DMS 273 treated with DMSO at 0.1 percent for 48 hours (cell line): Measurements from ENCODE around the gene ATG16L1.
A peak's percentile ranks its signal among the peaks of the same experiment; 100 is the strongest.

Experiments used
- DNase-seq: peaks from one replicate; lab custom pipeline; 2025; lab: John Stamatoyannopoulos, UW

Gene ATG16L1

GRCh38 chr2:233295891-233296290 lies 44.4 kb downstream of the ATG16L1 start:
- DNase-seq: no peak

GRCh38 chr2:233297076-233297475 lies 45.6 kb downstream of the ATG16L1 start:
- no peak for DNase-seq

- DNase-seq: no peak
These were observed 48.9 kb downstream of the ATG16L1 start for GRCh38 chr2:233300401-233300800.

- no peak for DNase-seq
These were observed 49.8 kb downstream of the ATG16L1 start for GRCh38 chr2:233301248-233301647.

DNA sequence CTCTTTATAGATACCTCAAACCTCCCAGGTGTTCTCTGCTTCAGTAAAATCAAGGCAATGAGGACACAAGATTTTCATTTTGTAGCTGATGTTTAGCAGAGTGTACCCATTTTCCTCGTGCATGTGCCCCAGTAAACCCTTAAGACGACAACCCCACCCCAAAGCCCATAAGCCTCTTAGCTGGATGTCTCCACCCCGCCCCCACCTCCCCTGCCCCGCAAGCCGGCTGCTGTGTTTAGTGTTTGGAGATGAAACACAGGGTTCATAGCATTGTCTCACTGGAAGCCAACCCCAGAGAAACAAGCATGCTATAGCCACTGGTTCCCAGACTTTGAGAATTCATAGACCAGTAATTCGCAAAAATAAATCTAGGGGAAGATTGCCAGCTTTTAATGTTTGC lies 50.3 kb downstream of the ATG16L1 start:
- no peak for DNase-seq

DNA sequence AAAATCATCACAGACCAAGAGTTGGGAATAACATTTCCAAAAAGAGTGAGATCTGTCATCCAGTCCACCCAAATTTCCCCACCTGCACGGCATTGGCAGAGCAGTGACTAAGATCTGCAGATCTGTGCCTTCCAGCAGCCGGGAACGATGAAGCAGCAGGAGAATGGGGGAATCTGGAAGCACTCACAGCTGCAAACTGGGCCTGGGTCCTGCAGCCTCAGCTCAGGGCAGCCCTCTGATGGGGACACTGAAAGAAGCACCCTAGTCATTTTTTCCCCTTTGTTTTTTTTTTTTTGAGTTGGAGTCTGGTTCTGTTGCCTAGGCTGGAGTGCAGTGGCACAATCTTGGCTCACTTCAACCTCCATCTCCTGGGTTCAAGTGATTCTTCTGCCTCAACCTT lies 51.8 kb downstream of the ATG16L1 start:
- no peak for DNase-seq

- no peak for DNase-seq
These were observed 56.1 kb downstream of the ATG16L1 start, which contains the start of gene SAG for GRCh38 chr2:233307565-233307964. TSS of gene SAG (plus strand) at chr2:233307816. CDS start at chr2:233309190, 1,374 bp downstream.

DNA sequence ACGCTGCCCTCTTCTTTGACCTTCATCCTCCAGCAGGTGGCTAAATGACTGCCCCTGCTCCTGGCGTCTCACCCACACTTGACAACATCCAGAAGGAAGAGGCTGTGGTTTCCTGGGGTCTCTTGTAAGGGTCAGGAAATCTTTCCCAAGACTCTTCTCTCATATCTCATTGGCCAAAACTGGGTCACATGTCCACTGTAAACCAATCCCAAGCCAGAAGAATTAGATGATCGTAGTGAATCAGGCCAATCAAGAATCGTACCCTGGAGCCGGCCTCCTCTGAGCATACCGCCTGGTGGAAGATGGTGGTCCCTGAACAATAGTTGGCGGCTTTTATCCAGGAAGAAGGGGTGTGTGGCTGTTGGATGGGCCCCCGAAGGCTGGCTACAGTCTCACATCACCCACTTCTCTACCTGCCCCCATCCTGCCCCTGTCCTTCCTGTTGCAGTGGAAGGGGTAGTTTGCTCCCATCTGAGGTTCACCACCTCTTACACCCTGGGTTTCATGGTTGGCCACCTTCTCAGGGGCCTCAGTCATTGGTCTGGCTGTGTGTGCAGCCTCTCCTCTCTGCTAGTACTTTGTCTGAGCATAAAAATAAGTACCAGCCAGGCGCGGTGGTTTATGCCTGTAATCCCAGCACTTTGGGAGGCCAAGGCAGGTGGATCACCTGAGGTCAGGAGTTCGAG lies 59.9 kb downstream of the ATG16L1 start:
- DNase-seq: no peak

DNA sequence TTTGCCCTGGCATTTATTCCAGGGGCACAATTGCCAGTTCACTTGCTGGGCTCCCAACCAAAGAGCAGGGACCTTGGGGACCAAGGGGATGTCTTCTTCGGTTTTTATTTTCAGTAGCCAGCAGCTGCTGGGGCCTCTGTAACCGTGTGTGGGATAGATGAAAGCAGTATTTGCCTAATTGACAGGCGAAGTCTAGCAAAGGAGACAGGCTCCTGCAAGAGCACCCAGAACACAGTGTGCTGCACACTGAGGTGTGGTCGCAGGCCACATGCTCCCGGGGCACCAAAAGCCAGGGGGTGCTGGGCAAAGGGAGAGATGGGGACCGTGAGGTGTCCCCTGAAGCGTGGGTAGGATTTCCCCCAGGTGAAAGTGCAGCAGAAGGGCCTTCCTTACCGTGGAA lies 61.4 kb downstream of the ATG16L1 start:
- DNase-seq: no peak

DNA sequence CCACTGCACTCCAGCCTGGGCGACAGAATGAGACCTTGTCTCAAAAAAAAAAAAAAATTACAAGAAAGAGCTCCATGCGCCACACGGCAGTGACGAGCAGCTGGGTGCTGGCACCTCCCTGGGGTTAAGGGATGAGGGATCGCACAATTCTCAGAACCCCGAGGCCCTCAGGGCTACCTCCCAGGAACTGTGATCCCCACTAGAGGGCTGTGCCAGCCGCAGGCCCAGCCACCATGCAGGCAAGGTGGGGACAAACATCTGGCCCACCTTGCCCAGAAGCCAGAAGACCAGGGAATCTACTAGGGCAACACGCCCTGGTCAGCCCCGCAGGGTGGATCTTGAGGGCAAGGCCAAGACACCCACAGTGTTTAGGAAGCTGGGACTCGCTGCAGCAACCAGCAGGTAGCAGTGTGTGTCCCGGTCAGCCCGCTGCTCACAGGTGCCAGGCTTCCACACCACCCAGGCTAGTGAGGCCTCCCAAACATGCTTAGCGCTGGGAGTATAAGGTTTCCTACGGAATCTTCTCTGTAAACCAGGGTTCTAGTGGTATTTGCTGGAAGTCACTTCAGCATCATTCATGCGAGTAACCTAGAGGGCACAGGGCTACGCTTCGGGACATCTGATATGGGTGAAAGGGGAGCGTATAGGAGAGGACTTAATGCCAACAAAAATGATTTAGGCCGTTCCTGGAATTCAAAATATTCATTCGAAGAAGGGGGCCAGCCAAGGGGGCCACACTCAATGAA lies 62.9 kb downstream of the ATG16L1 start:
- no peak for DNase-seq

- no peak for DNase-seq
These were observed 65.9 kb downstream of the ATG16L1 start for GRCh38 chr2:233317196-233317943.

GRCh38 chr2:233319256-233319655 lies 67.8 kb downstream of the ATG16L1 start:
- DNase-seq: no peak

DNA sequence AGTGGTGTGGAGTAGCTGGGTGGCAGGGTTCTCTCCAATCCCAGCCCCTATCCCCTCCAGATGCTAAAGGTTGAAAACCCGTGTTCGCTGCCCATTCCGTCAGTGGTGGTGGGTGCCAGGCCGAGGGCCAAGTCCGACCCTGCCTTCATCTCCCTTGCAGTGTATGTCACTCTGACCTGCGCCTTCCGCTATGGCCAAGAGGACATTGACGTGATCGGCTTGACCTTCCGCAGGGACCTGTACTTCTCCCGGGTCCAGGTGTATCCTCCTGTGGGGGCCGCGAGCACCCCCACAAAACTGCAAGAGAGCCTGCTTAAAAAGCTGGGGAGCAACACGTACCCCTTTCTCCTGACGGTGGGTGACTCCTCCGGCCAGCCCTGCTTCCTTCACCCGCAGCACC lies 69.0 kb downstream of the ATG16L1 start:
- no peak for DNase-seq

DNA sequence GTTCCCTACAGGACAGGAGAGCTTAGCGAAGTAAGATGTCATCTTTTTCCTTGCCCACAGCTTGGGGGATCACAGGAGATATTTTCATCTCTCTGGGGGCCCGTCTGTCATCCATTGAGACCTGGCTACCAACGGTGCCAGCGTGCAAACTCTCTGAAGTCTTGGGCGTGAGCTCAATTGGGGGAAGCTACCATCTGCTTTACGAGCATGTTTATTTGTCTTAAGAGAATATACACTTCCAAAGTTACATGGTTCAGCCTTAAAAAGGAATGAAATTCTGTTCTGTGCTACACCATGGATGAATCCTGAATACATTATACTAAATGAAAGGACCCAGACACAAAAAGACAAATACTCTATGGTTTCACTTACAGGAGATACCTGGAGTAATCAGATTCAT lies 69.7 kb downstream of the ATG16L1 start:
- DNase-seq: peak; percentile 8

GRCh38 chr2:233323851-233324250 lies 72.4 kb downstream of the ATG16L1 start:
- DNase-seq: no peak

- no peak for DNase-seq
These were observed 73.8 kb downstream of the ATG16L1 start for GRCh38 chr2:233325256-233325655.

DNA sequence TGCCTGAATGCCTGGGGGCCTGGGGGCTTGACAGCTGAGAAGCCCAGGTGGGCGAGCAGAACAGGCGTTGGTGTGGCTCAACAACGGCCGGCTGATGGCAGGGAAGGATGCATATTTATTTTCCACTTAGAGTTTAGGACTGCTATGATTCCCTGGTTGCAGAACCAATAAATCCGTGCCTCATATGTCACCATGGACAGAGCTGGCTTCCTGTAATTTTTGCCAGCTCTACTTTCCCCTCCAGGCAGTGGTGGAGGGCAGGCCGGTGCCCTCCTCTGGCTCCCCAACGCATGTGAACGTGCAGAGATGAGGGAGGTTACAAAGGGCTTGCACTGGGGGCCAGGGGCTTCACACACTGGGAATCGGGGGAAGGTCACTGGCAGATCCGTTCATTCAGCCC lies 74.3 kb downstream of the ATG16L1 start:
- no peak for DNase-seq

DNA sequence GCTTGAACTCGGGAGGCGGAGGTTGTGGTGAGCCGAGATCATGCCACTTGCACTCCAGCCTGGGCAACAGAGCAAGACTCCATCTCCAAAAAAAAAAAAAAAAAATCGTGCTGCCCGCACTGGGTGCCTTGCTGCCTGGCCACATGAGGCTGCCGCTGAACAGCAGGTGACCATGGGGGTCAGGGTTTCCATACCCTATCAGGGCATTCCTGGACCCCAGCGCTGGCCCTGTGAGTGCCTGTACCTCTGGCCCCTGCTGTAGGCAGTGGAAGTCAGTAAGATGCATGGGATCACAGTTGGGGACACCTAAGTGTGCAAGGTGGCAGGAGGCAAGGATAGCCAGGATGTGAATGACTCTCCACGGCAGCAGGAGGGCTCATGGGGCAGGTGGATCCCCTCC lies 75.0 kb downstream of the ATG16L1 start:
- DNase-seq: no peak

DNA sequence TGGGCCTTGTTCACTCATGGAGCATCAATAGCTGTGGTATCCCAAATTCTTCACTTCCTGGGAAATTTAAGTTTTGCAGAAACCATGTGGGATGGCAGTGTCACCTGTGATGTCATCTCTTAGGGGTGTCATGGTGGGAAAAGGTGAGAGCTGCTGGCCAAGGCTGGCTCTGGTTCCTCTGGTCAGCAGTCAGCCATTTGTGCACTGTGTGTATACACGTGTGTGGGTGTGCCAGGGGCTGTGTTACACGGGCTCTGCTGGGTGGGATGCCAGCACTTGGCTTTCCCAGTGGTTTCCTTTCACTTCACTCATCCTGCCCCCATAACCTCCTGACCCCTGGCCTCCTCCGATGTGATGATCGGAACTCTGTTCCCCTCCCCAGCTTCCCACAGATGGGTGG lies 77.4 kb downstream of the ATG16L1 start:
- no peak for DNase-seq

DNA sequence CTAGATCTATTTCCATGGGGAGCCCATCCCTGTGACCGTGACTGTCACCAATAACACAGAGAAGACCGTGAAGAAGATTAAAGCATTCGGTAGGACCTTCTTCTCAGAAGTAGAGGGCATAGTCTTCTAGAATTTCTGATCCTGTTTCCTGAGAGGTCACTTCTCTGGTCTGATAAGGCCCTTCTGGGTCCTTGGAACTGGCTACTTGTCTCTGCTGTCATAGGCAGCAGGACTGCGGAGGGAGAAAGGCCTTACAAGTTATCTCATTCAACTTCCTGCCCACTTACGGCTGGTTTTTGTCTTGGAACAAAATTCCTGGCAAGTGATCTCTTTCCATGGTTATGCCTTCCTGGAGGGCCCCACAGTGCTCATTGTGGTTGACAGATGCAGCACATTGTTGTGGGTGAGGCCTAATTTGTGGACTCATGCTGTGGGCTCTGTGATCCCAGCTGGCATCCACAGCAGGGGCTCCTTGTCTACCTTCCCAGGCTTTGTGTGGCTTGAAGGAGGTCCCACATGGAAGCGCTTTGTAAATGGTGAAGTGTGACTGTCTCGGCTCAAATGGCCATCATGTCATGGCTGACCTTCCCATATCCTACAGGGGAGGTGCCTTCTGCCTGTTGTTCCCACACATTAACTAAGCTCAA lies 78.1 kb downstream of the ATG16L1 start:
- DNase-seq: peak; percentile 70

- no peak for DNase-seq
These were observed 80.1 kb downstream of the ATG16L1 start for GRCh38 chr2:233331536-233331935.

- no peak for DNase-seq
These were observed 80.7 kb downstream of the ATG16L1 start for GRCh38 chr2:233332125-233332524.
